ENCODE data around the gene BRAT1.

GRCh38 chr7:2577914-2578680 is 22.8 kb upstream of the BRAT1 start:
- TF ChIP-seq CTCF (IDR thresholded peaks at IDR 0.05; ENCODE audit: poor library complexity, severe bottlenecking) = no peak
- TF ChIP-seq EP300 (conservative IDR thresholded peaks at IDR 0.05; ENCODE audit: poor library complexity, severe bottlenecking) = no peak
- TF ChIP-seq EZH2 (IDR thresholded peaks at IDR 0.05; ENCODE audit: borderline replicate concordance, insufficient read depth, low read length, poor library complexity, severe bottlenecking) = no peak
- no peak for TF ChIP-seq SMC3 (conservative IDR thresholded peaks at IDR 0.05; ENCODE audit: poor library complexity)
- no peak for TF ChIP-seq POLR2AphosphoS5 (IDR thresholded peaks at IDR 0.05)
